Ovary (tissue), 9 donors: ENCODE results near the gene ALOX5AP. TPM values are rescaled to one million over a fixed set of nuclear protein-coding genes. Genes with fewer than 3 reads are reported as not detected.

Experiments
- DNase-seq, 5 donors: peaks; one replicate each; pipeline ENCODE4 v3.0.0-alpha.2; 2019 to 2020
- H3K27ac ChIP-seq, 2 donors: fragments of 200-600 bp; one replicate each; pipeline versions ENCODE4 v1.5.1 to v1.8.0; 2019 to 2022
- H3K27me3 ChIP-seq: fragments of 200-600 bp; one replicate; pipeline ENCODE4 v1.8.0; 2022
- H3K36me3 ChIP-seq: fragments of 200-600 bp; sonication (generic); one replicate; pipeline ENCODE4 v1.5.1; 2019
- H3K4me1 ChIP-seq: one replicate; pipeline ENCODE4 v1.8.1; 2013; ENCODE audit warnings: mild to moderate bottlenecking, moderate library complexity; ENCODE audit not compliant: insufficient read depth
- H3K4me3 ChIP-seq: fragments of 200-600 bp; sonication (generic); one replicate; pipeline ENCODE4 v1.5.1; 2017
- H3K9me3 ChIP-seq, 2 donors: fragments of 200-600 bp in 1 of 2; sonication (generic) in 1 of 2; one replicate each; pipeline versions ENCODE4 v1.5.1 to v1.8.1; 2013 to 2019; ENCODE audit warnings: mild to moderate bottlenecking in 1 of 2, moderate library complexity in 1 of 2
- CTCF ChIP-seq, 3 donors: fragments of 450-650 bp in 2 of 3; fragments of 200-600 bp in 1 of 3; IDR thresholded peaks; one replicate each; pipeline versions ENCODE4 v1.5.1 to v1.8.0; 2016 to 2022; ENCODE audit warnings: antibody characterized with exemption in 3 of 3, mild to moderate bottlenecking in 1 of 3
- EP300 ChIP-seq: sonication (generic); formaldehyde crosslinking; IDR thresholded peaks from one replicate; pipeline ENCODE4 v1.6.1; 2017; ENCODE audit warnings: antibody characterized with exemption
- POLR2A ChIP-seq: fragments of 450-650 bp; IDR thresholded peaks from one replicate; pipeline ENCODE4 v1.6.1; 2017; ENCODE audit warnings: antibody characterized with exemption, mild to moderate bottlenecking, moderate library complexity
- WGBS, 3 donors: extraction: QIAGEN DNeasy Blood & Tissue Kit in 1 of 3; methylation state at CpG; one replicate each; pipeline versions ENCODE4 v1.1.5 to v1.1.7; 2013 to 2017; 5-methylcytosine and 5-hydroxymethylcytosine counted together
- intact Hi-C, 4 donors: fragments of 100-400 bp; cut with DNase I; formaldehyde crosslinking; loops; one replicate each; pipeline versions ENCODE4 v1.11.0 to v1.15.1; 2022 to 2023
- polyA plus RNA-seq, 2 donors: library from polyadenylated mRNA; stranded (reverse); fragments of 200-250 nt in 1 of 2; fragments of 350-450 nt in 1 of 2; fragmentation: Illumina TruSeq in 1 of 2; extraction: RNeasy Lipid Tissue Mini Kit (QIAGEN cat#74804) in 1 of 2; gene quantifications; one replicate each; pipeline ENCODE4 v1.2.3, GENCODE V29; 2013 to 2014
- total RNA-seq, 7 donors: library from RNA; depleted of rRNA in 2 of 7; stranded (reverse); fragments of >200 nt in 2 of 7; fragmentation: NEBNext Ultra II Directional in 3 of 7; extraction: Animal tissue kit (Norgen Biotek cat#: 25700) in 3 of 7; gene quantifications; one replicate each; pipeline versions ENCODE4 v1.1.0 to v1.2.4, GENCODE V29; 2016 to 2023
- donor health status: DM: no; HTN: no; CAD: no; lungs with moderate emphysema.
- donor health status: DM: no; HTN: no; CAD: no.
- donor health status: Bipolar disorder and iron deficiency.
- donor health status: DM: yes; HTN: yes; CAD: no.
- donor health status: DM: no; HTN: no; CAD: no.
- donor health status: DM: yes; HTN: yes; CAD: no.

ALOX5AP gene
- total and polyA plus RNA-seq, 9 donors = 3.3 to 41.6 (median 10.8) TPM

- intact Hi-C loops = loop anchor here in 2 of 4 donors (10.0 kb wide), 3 partner anchors 184 to 404 kb away; partner anchors contain the start of gene HMGB1 (in 1 of the 2)
- no peak for DNase-seq
Measured at GRCh38 chr13:30808600-30808999, 73.3 kb downstream of the ALOX5AP start.

GRCh38 chr13:30809787-30810186 is 74.4 kb downstream of the ALOX5AP start:
- Histone ChIP-seq H3K4me3 (no peak overlapping the region), H3K9me3 (no peaks in the 10 kb centered on the region), H3K36me3 (no peaks in the 10 kb centered on the region), H3K27me3 (no peaks in the 10 kb centered on the region), H3K27ac (no peak overlapping the region), H3K4me1 (no peaks in the 10 kb centered on the region)
- WGBS, 3 donors = 97 to 100% (median 99%) methylated on average over 2 of the region's 2 CpGs
- TF ChIP-seq POLR2A = no peak
- no peak for TF ChIP-seq EP300
- no peak for TF ChIP-seq CTCF (IDR thresholded peaks at IDR 0.05)
- DNase-seq = no peak
- intact Hi-C loops = loop anchor here in 2 of 4 donors (10.0 kb wide), 3 partner anchors 185 to 405 kb away; partner anchors contain the start of gene HMGB1 (in 1 of the 2)

More at GRCh38 chr13:30808600-30808999, 73.3 kb downstream of the ALOX5AP start:
- Histone ChIP-seq H3K27me3 (no peaks in the 10 kb centered on the region), H3K9me3 (no peaks in the 10 kb centered on the region), H3K4me3 (no peak overlapping the region), H3K36me3 (no peaks in the 10 kb centered on the region), H3K27ac (no peak overlapping the region), H3K4me1 (no peaks in the 10 kb centered on the region)
- 67 to 87% (median 81%) methylated on average over 2 of the region's 2 CpGs for WGBS, 3 donors
- TF ChIP-seq CTCF (IDR thresholded peaks at IDR 0.05) (no peak), EP300 (no peak), POLR2A (no peak)

DNA sequence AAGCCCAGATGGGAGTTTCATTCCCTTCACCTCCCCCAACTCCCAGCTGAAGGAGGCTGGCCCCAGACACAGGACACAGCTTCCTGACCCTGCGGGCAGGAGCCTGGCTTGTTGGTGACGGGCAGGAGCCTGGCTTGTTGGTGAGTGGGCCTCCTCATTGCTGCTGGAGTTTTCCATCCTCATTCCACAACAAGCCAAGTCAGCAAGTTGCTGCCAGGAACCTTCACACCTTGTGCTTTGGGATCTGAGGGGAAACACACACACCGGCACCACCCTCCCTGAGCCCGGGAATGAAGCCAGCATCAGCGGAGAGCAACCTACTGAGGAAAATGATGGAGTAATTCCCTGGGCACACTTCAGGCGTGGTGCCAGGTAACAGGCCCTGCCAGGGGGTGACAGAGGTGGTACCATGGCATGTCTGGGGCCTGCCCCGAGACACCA is 74.9 kb downstream of the ALOX5AP start:
- intact Hi-C loops = no loop called here
- no peaks in the 10 kb centered on the region for H3K36me3 ChIP-seq
- TF ChIP-seq EP300 (no peak), CTCF (IDR thresholded peaks at IDR 0.05) (no peak), POLR2A (no peak)
- no peaks in the 10 kb centered on the region for H3K27me3 ChIP-seq
- WGBS, 3 donors = 78 to 86% (median 80%) methylated on average over 7 of the region's 7 CpGs
- H3K4me3 ChIP-seq = no peak overlapping the region
- H3K9me3 ChIP-seq = no peaks in the 10 kb centered on the region
- no peaks in the 10 kb centered on the region for H3K4me1 ChIP-seq
- DNase-seq = no peak
- no peak overlapping the region for H3K27ac ChIP-seq

DNA sequence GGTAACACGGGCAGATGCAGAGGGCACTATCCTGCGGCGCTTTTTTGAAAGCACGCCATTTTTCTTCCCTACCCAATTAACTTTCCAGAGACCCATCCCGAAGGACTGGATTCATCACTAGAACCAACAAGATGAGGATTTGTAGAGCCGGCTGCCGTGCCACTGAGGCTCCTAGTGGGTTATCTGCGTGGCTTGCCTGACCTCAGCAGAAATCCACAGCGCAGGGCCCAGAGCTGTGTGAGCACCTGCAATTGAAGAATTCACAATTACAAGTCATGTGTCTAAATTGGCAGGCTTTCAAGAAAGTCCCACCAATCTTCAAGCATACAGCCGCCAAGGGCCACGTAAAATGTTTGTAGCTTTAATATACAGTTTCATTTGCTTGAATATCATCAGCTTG is 75.5 kb downstream of the ALOX5AP start:
- no peaks in the 10 kb centered on the region for H3K27me3 ChIP-seq
- H3K9me3 ChIP-seq = no peaks in the 10 kb centered on the region
- H3K36me3 ChIP-seq = no peaks in the 10 kb centered on the region
- no peak for DNase-seq
- 88 to 91% (median 89%) methylated on average over 11 of the region's 11 CpGs for WGBS, 3 donors
- no peak overlapping the region for H3K27ac ChIP-seq
- no peaks in the 10 kb centered on the region for H3K4me1 ChIP-seq
- intact Hi-C loops = no loop called here
- H3K4me3 ChIP-seq = no peak overlapping the region
- TF ChIP-seq POLR2A (no peak), EP300 (no peak), CTCF (IDR thresholded peaks at IDR 0.05) (no peak)

Other genes with a start within 250 kb of the ALOX5AP start
- gene USPL1, start 117.6 kb upstream of the ALOX5AP start, total RNA-seq = 10 to 100 TPM; 19.4 to 26.8 (median 22.4) TPM
- 10 to 100 TPM; 12.1 to 16.2 TPM for gene USPL1, start 117.6 kb upstream of the ALOX5AP start, polyA plus RNA-seq
- gene MEDAG, start 170.7 kb downstream of the ALOX5AP start, total RNA-seq = 10 to 100 TPM in 5 of 7 donors, 1 to 10 TPM in 2; 3.5 to 44.0 (median 17.2) TPM
- 10 to 100 TPM in 1 of 2 donors, 1 to 10 TPM in 1; 6.1 to 37.6 TPM for gene MEDAG, start 170.7 kb downstream of the ALOX5AP start, polyA plus RNA-seq
- gene TEX26, start 197.1 kb downstream of the ALOX5AP start, total RNA-seq = not detected
- gene TEX26, start 197.1 kb downstream of the ALOX5AP start, polyA plus RNA-seq = under 1 TPM in 1 of 2 donors, not detected in 1; 0.45 TPM